Heart left ventricle (tissue), 16 donors: Measurements from ENCODE around the gene MYO7A. TPM values are rescaled to one million over a fixed set of nuclear protein-coding genes. Genes with fewer than 3 reads are reported as not detected.

Experiments
- ATAC-seq, 4 donors: fragments of 200-7000 bp; cut with Tn5 transposase; one replicate each; pipeline ENCODE4 v1.9.1; 2020 to 2022; ENCODE audit warnings: moderate library complexity in 4 of 4, mild to moderate bottlenecking in 3 of 4, moderate number of reproducible peaks in 1 of 4
- DNase-seq, 5 donors: peaks; one replicate each; pipeline ENCODE4 v3.0.0-alpha.2; 2020
- H3K27ac ChIP-seq, 12 donors: fragments of 200-600 bp; sonication (generic) in 4 of 12; one replicate each; pipeline versions ENCODE4 v1.5.0 to v1.8.0; 2016 to 2022; ENCODE audit warnings: mild to moderate bottlenecking in 2 of 12
- H3K27me3 ChIP-seq, 9 donors: fragments of 200-600 bp; sonication (generic) in 2 of 9; one replicate each; pipeline versions ENCODE4 v1.5.1 to v1.8.0; 2016 to 2022; ENCODE audit warnings: mild to moderate bottlenecking in 3 of 9
- H3K36me3 ChIP-seq, 9 donors: fragments of 200-600 bp; sonication (generic) in 2 of 9; one replicate each; pipeline versions ENCODE4 v1.5.0 to v1.8.0; 2018 to 2022; ENCODE audit warnings: mild to moderate bottlenecking in 2 of 9
- H3K4me1 ChIP-seq, 12 donors: fragments of 200-600 bp; sonication (generic) in 4 of 12; one replicate each; pipeline versions ENCODE4 v1.5.0 to v1.8.0; 2016 to 2022; ENCODE audit warnings: mild to moderate bottlenecking in 3 of 12
- H3K4me3 ChIP-seq, 12 donors: fragments of 200-600 bp; sonication (generic) in 4 of 12; one replicate each; pipeline versions ENCODE4 v1.5.0 to v1.8.0; 2017 to 2022; ENCODE audit warnings: mild to moderate bottlenecking in 9 of 12, moderate library complexity in 4 of 12
- H3K9me3 ChIP-seq, 12 donors: fragments of 200-600 bp; sonication (generic) in 4 of 12; one replicate each; pipeline versions ENCODE4 v1.5.0 to v1.8.0; 2016 to 2022; ENCODE audit warnings: mild to moderate bottlenecking in 1 of 12
- CTCF ChIP-seq, 12 donors: fragments of 200-600 bp; sonication (generic) in 4 of 12; IDR thresholded peaks; one replicate each; pipeline versions ENCODE4 v1.5.0 to v1.8.0; 2018 to 2022; ENCODE audit warnings: antibody characterized with exemption in 12 of 12, mild to moderate bottlenecking in 5 of 12
- POLR2A ChIP-seq, 2 donors: fragments of 450-650 bp; IDR thresholded peaks; one replicate each; pipeline ENCODE4 v1.6.1; 2017; ENCODE audit warnings: antibody characterized with exemption in 2 of 2, mild to moderate bottlenecking in 2 of 2, moderate library complexity in 2 of 2
- WGBS, 4 donors: extraction: QIAGEN DNeasy Blood & Tissue Kit in 2 of 4; methylation state at CpG; one replicate each; pipeline versions ENCODE4 v1.1.5 to v1.1.7; 2013 to 2018; 5-methylcytosine and 5-hydroxymethylcytosine counted together
- intact Hi-C, 10 donors: fragments of 100-400 bp; cut with DNase I; formaldehyde crosslinking; loops; one replicate each; pipeline versions ENCODE4 v1.11.1 to v1.14.2; 2022
- polyA plus RNA-seq, 2 donors: library from polyadenylated mRNA; stranded (reverse); fragments of 200-250 nt; gene quantifications; one replicate each; pipeline ENCODE4 v1.2.3, GENCODE V29; 2013
- total RNA-seq, 9 donors: library from RNA; depleted of rRNA in 2 of 9; stranded (reverse); fragments of >200 nt in 2 of 9; fragmentation: NEBNext Ultra II Directional in 3 of 9; extraction: Animal tissue kit (Norgen Biotek cat#: 25700) in 3 of 9; gene quantifications; one replicate each; pipeline versions ENCODE4 v1.1.0 to v1.2.4, GENCODE V29; 2016 to 2023
- donor health status: ischemic (EF 13 %, LVEDD 7.1; RV severe dilation, severe dysfunction).
- donor health status: healthy with polysubstance abuse.
- donor health status: DM: no; HTN: yes; CAD: no.
- donor health status: DM: no; HTN: no; CAD: no.
- donor health status: ischemic (EF 25% LVEDD 6.9; RV normal size, moderate dysfunction).
- donor health status: ischemic (EF 25% LVEDD 5.7; RV mildly dilated, moderate dysfunction).
- donor health status: healthy.
- donor health status: DM: yes; HTN: yes; CAD: no.
- donor health status: ischemic (EF 35%, LVEDD 5.7; RV mildly dilated, moderate dysfunction).
- donor health status: nonischemic (EF 11% LVEDD 7.7; RV severe dilation, severe dysfunction).
- donor health status: DM: yes; HTN: yes; CAD: no.
- donor health status: PGD.
- donor health status: ischemic (EF 29% LVEDD 5.4; RV normal size, mild dysfunction).
- donor health status: nonischemic (EF 23%, LVEDD 6.1; RV moderate dilation, normal function).

Gene MYO7A
- total and polyA plus RNA-seq, 11 donors = 1.0 to 17.1 (median 2.7) TPM

DNA sequence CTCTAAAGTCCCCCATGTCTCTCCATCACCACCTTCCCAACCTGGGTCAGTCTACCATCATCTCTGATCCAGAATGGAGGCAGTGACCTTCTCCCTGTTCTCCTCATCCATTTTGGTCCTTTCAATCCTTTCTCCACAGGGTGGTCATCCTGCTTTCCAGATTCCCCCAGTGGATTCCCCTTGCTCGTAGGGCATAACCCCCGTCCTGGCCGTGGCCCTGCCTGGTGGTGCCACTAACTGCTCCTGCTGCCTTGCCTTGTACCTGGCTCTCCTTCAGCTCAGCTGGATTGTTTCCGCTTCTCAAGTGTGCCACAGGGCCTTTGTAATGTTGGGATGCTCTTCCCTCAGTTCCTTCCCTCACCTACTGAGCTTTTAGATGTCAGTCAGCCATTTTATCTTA is 81.6 kb downstream of the MYO7A start:
- H3K27ac ChIP-seq = no peak overlapping the region
- H3K4me3 ChIP-seq = no peak overlapping the region
- H3K4me1 ChIP-seq = no peaks in the 10 kb centered on the region
- no peaks in the 10 kb centered on the region for H3K9me3 ChIP-seq
- 71 to 88% (median 82%) methylated on average over 4 of the region's 4 CpGs for WGBS, 4 donors
- DNase-seq (no peak), ATAC-seq (no peak)
- H3K27me3 ChIP-seq = no peaks in the 10 kb centered on the region
- intact Hi-C loops = no loop called here
- TF ChIP-seq CTCF (IDR thresholded peaks at IDR 0.05) = no peak
- TF ChIP-seq POLR2A (IDR thresholded peaks at IDR 0.05) = no peak
- H3K36me3 ChIP-seq = peaks cover 0 to 2% (median 0%) of the 10 kb centered on the region in 9 donors

GRCh38 chr11:77211040-77211451 is 83.0 kb downstream of the MYO7A start:
- ATAC-seq = no peak
- intact Hi-C loops = no loop called here
- H3K27ac ChIP-seq = no peak overlapping the region
- H3K27me3 ChIP-seq = no peaks in the 10 kb centered on the region
- no peak for TF ChIP-seq POLR2A (IDR thresholded peaks at IDR 0.05)
- TF ChIP-seq CTCF (IDR thresholded peaks at IDR 0.05) = no peak
- H3K4me3 ChIP-seq = no peak overlapping the region
- no peak for DNase-seq
- H3K36me3 ChIP-seq = peaks cover 0 to 5% (median 0%) of the 10 kb centered on the region in 9 donors
- no peaks in the 10 kb centered on the region for H3K4me1 ChIP-seq
- WGBS, 4 donors = 87 to 94% (median 92%) methylated on average over 9 to 14 of the region's 14 CpGs
- H3K9me3 ChIP-seq = no peaks in the 10 kb centered on the region

- no peaks in the 10 kb centered on the region for H3K27me3 ChIP-seq
- no peak overlapping the region for H3K4me3 ChIP-seq
- TF ChIP-seq CTCF (IDR thresholded peaks at IDR 0.05) (no peak), POLR2A (IDR thresholded peaks at IDR 0.05) (no peak)
- no peaks in the 10 kb centered on the region for H3K9me3 ChIP-seq
- no peaks in the 10 kb centered on the region for H3K4me1 ChIP-seq
- H3K36me3 ChIP-seq = peaks cover 0 to 5% (median 0%) of the 10 kb centered on the region in 9 donors
- intact Hi-C loops = no loop called here
- 78 to 90% (median 87%) methylated on average over 9 to 11 of the region's 11 CpGs for WGBS, 4 donors
- DNase-seq (no peak), ATAC-seq (no peak)
- no peak overlapping the region for H3K27ac ChIP-seq
Measured at GRCh38 chr11:77211594-77212251, 83.7 kb downstream of the MYO7A start.

- H3K36me3 ChIP-seq = peaks cover 0 to 5% (median 0%) of the 10 kb centered on the region in 9 donors
- intact Hi-C loops = no loop called here
- H3K9me3 ChIP-seq = no peaks in the 10 kb centered on the region
- no peak overlapping the region for H3K4me3 ChIP-seq
- 88 to 93% (median 91%) methylated on average over 8 of the region's 8 CpGs for WGBS, 4 donors
- DNase-seq = no peak
- TF ChIP-seq POLR2A (IDR thresholded peaks at IDR 0.05) (no peak), CTCF (IDR thresholded peaks at IDR 0.05) (no peak)
- ATAC-seq = no peak
- H3K27me3 ChIP-seq = no peaks in the 10 kb centered on the region
- H3K4me1 ChIP-seq = no peaks in the 10 kb centered on the region
- H3K27ac ChIP-seq = no peak overlapping the region
Measured at GRCh38 chr11:77212314-77213007, 84.4 kb downstream of the MYO7A start.
